H9 (cell line): ENCODE results near the gene FHOD1. TPM values are rescaled to one million over a fixed set of nuclear protein-coding genes. Genes with fewer than 3 reads are reported as not detected.

ENCODE experiments used
- DNase-seq: peaks from one replicate; pipeline ENCODE4 v3.0.0-alpha.2; 2017
- H2AFZ ChIP-seq: one replicate; pipeline ENCODE4 v1.6.1; 2013; ENCODE audit warnings: mild to moderate bottlenecking, low read length, control low read depth, moderate library complexity
- H2AK5ac ChIP-seq: 2 replicates; pipeline ENCODE4 v1.6.1; 2013; ENCODE audit warnings: low read length, control low read depth, mixed read lengths; ENCODE audit not compliant: insufficient read length
- H2BK120ac ChIP-seq: one replicate; pipeline ENCODE4 v1.6.1; 2013; ENCODE audit warnings: low read depth, mild to moderate bottlenecking, low read length, control low read depth, inconsistent platforms; ENCODE audit not compliant: poor library complexity, severe bottlenecking
- H2BK12ac ChIP-seq: 2 replicates; pipeline ENCODE4 v1.6.1; 2013; ENCODE audit warnings: low read length, control low read depth, mixed read lengths, low read depth; ENCODE audit not compliant: insufficient read length
- H2BK15ac ChIP-seq: 2 replicates; pipeline ENCODE4 v1.6.1; 2013; ENCODE audit warnings: low read depth, low read length, control low read depth
- H2BK20ac ChIP-seq: one replicate; pipeline ENCODE4 v1.6.1; 2013; ENCODE audit warnings: low read depth, mild to moderate bottlenecking, low read length, control low read depth, inconsistent platforms; ENCODE audit not compliant: poor library complexity, severe bottlenecking
- H2BK5ac ChIP-seq: 2 replicates; pipeline ENCODE4 v1.6.1; 2013; ENCODE audit warnings: low read length, control low read depth, mixed read lengths; ENCODE audit not compliant: insufficient read length
- H3K14ac ChIP-seq: 2 replicates; pipeline ENCODE4 v1.6.1; 2013; ENCODE audit warnings: low read length, control low read depth; ENCODE audit not compliant: insufficient read depth
- H3K18ac ChIP-seq: 2 replicates; pipeline ENCODE4 v1.6.1; 2013; ENCODE audit warnings: low read depth, mild to moderate bottlenecking, mixed read lengths, low read length, control low read depth; ENCODE audit not compliant: insufficient read length
- H3K23ac ChIP-seq: 2 replicates; pipeline ENCODE4 v1.6.1; 2013; ENCODE audit warnings: low read length, control low read depth, mixed read lengths, low read depth; ENCODE audit not compliant: insufficient read length
- H3K23me2 ChIP-seq: 2 replicates; pipeline ENCODE4 v1.6.1; 2013; ENCODE audit warnings: low read depth, mild to moderate bottlenecking, mixed read lengths, low read length, control low read depth; ENCODE audit not compliant: insufficient read length, poor library complexity, severe bottlenecking
- H3K27ac ChIP-seq: 2 replicates; pipeline ENCODE4 v1.5.1; 2013; ENCODE audit warnings: low read length, control low read depth, mixed read lengths, low read depth; ENCODE audit not compliant: insufficient read length
- H3K27me3 ChIP-seq: 2 replicates; pipeline ENCODE4 v1.6.1; 2013; ENCODE audit warnings: low read length, control low read depth, inconsistent platforms; ENCODE audit not compliant: insufficient read depth
- H3K4ac ChIP-seq: 2 replicates; pipeline ENCODE4 v1.6.1; 2013; ENCODE audit warnings: low read depth, mild to moderate bottlenecking, control low read depth, inconsistent platforms, low read length, moderate library complexity
- H3K4me1 ChIP-seq: 2 replicates; pipeline ENCODE4 v1.6.1; 2013; ENCODE audit warnings: low read length, control low read depth, inconsistent platforms; ENCODE audit not compliant: insufficient read depth
- H3K4me2 ChIP-seq: 2 replicates; pipeline ENCODE4 v1.6.1; 2013; ENCODE audit warnings: low read length, control low read depth, mixed read lengths; ENCODE audit not compliant: insufficient read length, insufficient read depth
- H3K56ac ChIP-seq: 2 replicates; pipeline ENCODE4 v1.6.1; 2013; ENCODE audit warnings: low read depth, mild to moderate bottlenecking, mixed read lengths, low read length, control low read depth; ENCODE audit not compliant: insufficient read length
- H3K79me1 ChIP-seq: 2 replicates; pipeline ENCODE4 v1.6.1; 2013; ENCODE audit warnings: low read depth, mild to moderate bottlenecking, moderate library complexity, low read length, control low read depth, inconsistent platforms; ENCODE audit not compliant: insufficient read depth, poor library complexity, severe bottlenecking
- H3K79me2 ChIP-seq: 2 replicates; pipeline ENCODE4 v1.6.1; 2013; ENCODE audit warnings: low read length, control low read depth, inconsistent platforms; ENCODE audit not compliant: insufficient read depth
- H3K9ac ChIP-seq: 2 replicates; pipeline ENCODE4 v1.6.1; 2013; ENCODE audit warnings: low read length, control low read depth, mixed read lengths; ENCODE audit not compliant: insufficient read length; ENCODE audit errors: extremely low read depth
- H3K9me3 ChIP-seq: one replicate; pipeline ENCODE4 v1.6.1; 2013; ENCODE audit warnings: low read depth, low read length, inconsistent platforms; ENCODE audit not compliant: control insufficient read depth
- H3T11ph ChIP-seq: one replicate; pipeline ENCODE4 v1.6.1; 2013; ENCODE audit warnings: mild to moderate bottlenecking, low read length, control low read depth, inconsistent platforms
- H4K20me1 ChIP-seq: one replicate; pipeline ENCODE4 v1.6.1; 2013; ENCODE audit not compliant: control insufficient read depth, insufficient read length, insufficient read depth
- H4K5ac ChIP-seq: 2 replicates; pipeline ENCODE4 v1.6.1; 2013; ENCODE audit warnings: low read depth, mild to moderate bottlenecking, mixed read lengths, low read length, control low read depth; ENCODE audit not compliant: insufficient read length
- H4K8ac ChIP-seq: replicated peaks from 2 replicates; pipeline ENCODE4 v1.6.1; 2013; ENCODE audit warnings: low read length, control low read depth, mixed read lengths, low read depth; ENCODE audit not compliant: insufficient read length
- H4K91ac ChIP-seq: 2 replicates; pipeline ENCODE4 v1.6.1; 2013; ENCODE audit warnings: low read depth, mild to moderate bottlenecking, moderate library complexity, mixed read lengths, low read length, control low read depth; ENCODE audit not compliant: insufficient read length
- H3K27ac Mint-ChIP-seq, 3 experiments: 2 replicates in 2 of 3; 3 replicates in 1 of 3; pipeline ENCODE4 v1.8.0; 2020 to 2021; ENCODE audit warnings: mixed read lengths in 3 of 3, mild to moderate bottlenecking in 1 of 3, moderate library complexity in 1 of 3
- H3K27me3 Mint-ChIP-seq: 2 replicates; pipeline ENCODE4 v1.8.0; 2021; ENCODE audit warnings: low read depth, mild to moderate bottlenecking, moderate library complexity, mixed read lengths
- H3K36me3 Mint-ChIP-seq, 3 experiments: 2 replicates in 2 of 3; 3 replicates in 1 of 3; pipeline ENCODE4 v1.8.0; 2020 to 2021; ENCODE audit warnings: low read depth in 3 of 3, mixed read lengths in 3 of 3; ENCODE audit not compliant: insufficient read depth in 1 of 3
- H3K4me1 Mint-ChIP-seq, 2 experiments: 2 replicates each; pipeline ENCODE4 v1.8.0; 2020; ENCODE audit warnings: mixed read lengths in 2 of 2
- H3K4me3 Mint-ChIP-seq, 2 experiments: 2 replicates in 1 of 2; 3 replicates in 1 of 2; pipeline ENCODE4 v1.8.0; 2020 to 2021; ENCODE audit warnings: mild to moderate bottlenecking in 2 of 2, mixed read lengths in 2 of 2, moderate library complexity in 1 of 2
- H3K9me3 Mint-ChIP-seq, 2 experiments: 2 replicates in 1 of 2; 3 replicates in 1 of 2; pipeline ENCODE4 v1.8.0; 2020; ENCODE audit warnings: mild to moderate bottlenecking in 2 of 2, mixed read lengths in 2 of 2, moderate library complexity in 1 of 2
- CTCF ChIP-seq: fragments of 200-600 bp; sonication (generic); conservative IDR thresholded peaks from 3 replicates; pipeline ENCODE4 v1.8.0; 2021; ENCODE audit warnings: antibody characterized with exemption, mild to moderate bottlenecking
- WGBS: extraction: QIAGEN DNeasy Blood & Tissue Kit; methylation state at CpG from one replicate; pipeline ENCODE4 v1.1.7; 2013; ENCODE audit warnings: missing lambda C conversion rate, low lambda C conversion rate, mixed read lengths; ENCODE audit not compliant: insufficient read length; ENCODE audit errors: extremely low coverage; 5-methylcytosine and 5-hydroxymethylcytosine counted together
- total RNA-seq: library from RNA; stranded (reverse); gene quantifications from 2 replicates; pipeline ENCODE4 v1.2.1, GENCODE V29; 2021

The FHOD1 gene
- total RNA-seq, 1 experiment from 2014 or later, result 67.0 TPM

GRCh38 chr16:67229906-67230808, 17.1 kb downstream of the FHOD1 start:
- H3K79me1 ChIP-seq, result peaks cover 3% of the 10 kb centered on the region
- Mint-ChIP-seq H3K4me3 (peak overlapping the region in 1 of 2 experiments; percentile 35; a peak in 1 of 5 replicates), H3K27me3 (peaks cover 7% of the 10 kb centered on the region), H3K36me3 (peaks cover 25 to 72% (median 57%) of the 10 kb centered on the region in 3 experiments; a peak in 6 of 7 replicates), H3K4me1 (peaks cover 17 to 20% of the 10 kb centered on the region in 2 experiments), H3K9me3 (no peaks in the 10 kb centered on the region; a peak in 1 of 5 replicates), H3K27ac (no peak overlapping the region; a peak in 1 of 7 replicates)
- H2AK5ac ChIP-seq, result no peak overlapping the region
- peaks cover 5% of the 10 kb centered on the region; the same call in 1 of the 2 replicates for H3K79me2 ChIP-seq
- H3K9ac ChIP-seq, result no peak overlapping the region
- no peak overlapping the region for H3K23ac ChIP-seq
- no peak overlapping the region for H3K4ac ChIP-seq
- H3K18ac ChIP-seq, result no peak overlapping the region
- no peak for TF ChIP-seq CTCF
- H4K91ac ChIP-seq, result no peak overlapping the region
- H3K9me3 ChIP-seq, result no peaks in the 10 kb centered on the region
- no peak overlapping the region for H3T11ph ChIP-seq
- H3K27ac ChIP-seq, result no peak overlapping the region
- H3K27me3 ChIP-seq, result no peaks in the 10 kb centered on the region
- H2BK20ac ChIP-seq, result no peak overlapping the region
- H3K14ac ChIP-seq, result no peak overlapping the region
- H2BK5ac ChIP-seq, result no peak overlapping the region
- no peak overlapping the region for H3K56ac ChIP-seq
- no peaks in the 10 kb centered on the region for H4K20me1 ChIP-seq
- peaks cover 15% of the 10 kb centered on the region for H3K23me2 ChIP-seq
- no peak overlapping the region for H2BK12ac ChIP-seq
- H2BK120ac ChIP-seq, result no peak overlapping the region
- no peak for DNase-seq
- H4K8ac ChIP-seq, result no peak overlapping the region
- peaks cover 4% of the 10 kb centered on the region for H3K4me1 ChIP-seq
- no peak overlapping the region for H3K4me2 ChIP-seq
- H4K5ac ChIP-seq, result no peak overlapping the region
- H2AFZ ChIP-seq, result no peak overlapping the region
- no peak overlapping the region for H2BK15ac ChIP-seq
- no CpG with 5 or more reads among the region's 32 CpGs for WGBS
